Keratinocyte (primary cell): ENCODE data around the gene SLC39A5. TPM values are rescaled to one million over a fixed set of nuclear protein-coding genes. Genes with fewer than 3 reads are reported as not detected.
"Not testable (repeated sequence)": the region's sequence is repeated elsewhere in the genome, so short reads cannot be mapped to it uniquely, and the experiment has no call there.

Experiments
- DNase-seq: peaks from one replicate; pipeline ENCODE4 v3.0.0-alpha.2; 2011; ENCODE audit warnings: low read depth, missing footprints, low spot score
- FAIRE-seq: peaks from 2 replicates; lab custom pipeline; 2011; peaks lifted over from hg19 to GRCh38; lab: Jason Lieb, UNC
- H2AFZ ChIP-seq: 2 replicates; pipeline ENCODE4 v1.6.0; 2012; ENCODE audit warnings: low read length, control low read depth, inconsistent platforms; ENCODE audit not compliant: control insufficient read depth
- H3K27ac ChIP-seq: 2 replicates; pipeline ENCODE4 v1.5.1; 2011; ENCODE audit warnings: low read length; ENCODE audit not compliant: control insufficient read depth, insufficient read depth
- H3K27me3 ChIP-seq: 3 replicates; pipeline ENCODE4 v1.6.0; 2011; ENCODE audit warnings: low read length; ENCODE audit not compliant: control insufficient read depth, insufficient read depth; ENCODE audit errors: extremely low read depth
- H3K36me3 ChIP-seq, 2 experiments: 2 replicates in 1 of 2; 3 replicates in 1 of 2; pipeline ENCODE4 v1.5.1; 2011; ENCODE audit warnings: low read length in 2 of 2, mild to moderate bottlenecking in 1 of 2; ENCODE audit not compliant: control insufficient read depth in 2 of 2, insufficient read depth in 2 of 2; ENCODE audit errors: extremely low read depth in 1 of 2
- H3K4me1 ChIP-seq: 3 replicates; pipeline ENCODE4 v1.5.1; 2011; ENCODE audit warnings: low read length; ENCODE audit not compliant: control insufficient read depth, insufficient read depth; ENCODE audit errors: extremely low read depth
- H3K4me2 ChIP-seq: 3 replicates; pipeline ENCODE4 v1.6.0; 2011; ENCODE audit warnings: low read depth, low read length; ENCODE audit not compliant: control insufficient read depth, insufficient read depth; ENCODE audit errors: extremely low read depth
- H3K4me3 ChIP-seq, 3 experiments: fragments of 200-600 bp in 1 of 3; sonication (generic) in 1 of 3; 2 replicates in 2 of 3; 3 replicates in 1 of 3; pipeline ENCODE4 v1.5.1; 2011 to 2016; ENCODE audit warnings: low read length in 3 of 3, mild to moderate bottlenecking in 3 of 3, control low read depth in 2 of 3, inconsistent platforms in 1 of 3, low read depth in 1 of 3, mixed read lengths in 1 of 3, mixed run types in 1 of 3, moderate library complexity in 1 of 3; ENCODE audit not compliant: control insufficient read depth in 2 of 3, insufficient read depth in 2 of 3; ENCODE audit errors: extremely low read depth in 1 of 3
- H3K79me2 ChIP-seq: 2 replicates; pipeline ENCODE4 v1.6.0; 2012; ENCODE audit warnings: low read length; ENCODE audit not compliant: control insufficient read depth, insufficient read depth
- H3K9ac ChIP-seq: 3 replicates; pipeline ENCODE4 v1.6.0; 2011; ENCODE audit warnings: low read length; ENCODE audit not compliant: control insufficient read depth, insufficient read depth; ENCODE audit errors: extremely low read depth
- H3K9me1 ChIP-seq: 3 replicates; pipeline ENCODE4 v1.6.0; 2011; ENCODE audit warnings: low read length; ENCODE audit not compliant: control insufficient read depth, insufficient read depth; ENCODE audit errors: extremely low read depth
- H3K9me3 ChIP-seq: 2 replicates; pipeline ENCODE4 v1.5.1; 2012; ENCODE audit warnings: low read depth, low read length; ENCODE audit not compliant: control insufficient read depth
- H4K20me1 ChIP-seq: 3 replicates; pipeline ENCODE4 v1.6.0; 2011; ENCODE audit warnings: low read length; ENCODE audit not compliant: control insufficient read depth, insufficient read depth; ENCODE audit errors: extremely low read depth
- CTCF ChIP-seq, 3 experiments: IDR thresholded peaks in 1 of 3; conservative IDR thresholded peaks in 1 of 3; optimal IDR thresholded peaks in 1 of 3; 2 replicates in 2 of 3; 3 replicates in 1 of 3; pipeline versions ENCODE3 to v1.5.1; 2011; ENCODE audit warnings: low read length in 3 of 3, mild to moderate bottlenecking in 3 of 3, moderate library complexity in 2 of 3, control low read depth in 1 of 3, inconsistent platforms in 1 of 3; ENCODE audit not compliant: insufficient read depth in 2 of 3; ENCODE audit errors: extremely low read depth in 1 of 3
- EZH2 ChIP-seq: IDR thresholded peaks from one replicate; pipeline ENCODE4 v1.6.1; 2012; ENCODE audit warnings: inconsistent platforms, mild to moderate bottlenecking, low read length, moderate library complexity
- dilution Hi-C: fragments of 300-500 bp; cut with MboI; formaldehyde crosslinking; loops from one replicate; pipeline ENCODE4 v1.7.0; 2020; ENCODE audit warnings: low sequenced_read_pairs; ENCODE audit not compliant: extremely low pct_ligation_motif_present
- polyA plus RNA-seq, 5 experiments: library from polyadenylated mRNA; depleted of rRNA in 3 of 5; stranded (reverse) in 3 of 5; stranded (forward) in 1 of 5; unstranded in 1 of 5; fragments of >200 nt; gene quantifications; 1 replicate in 1 of 5; 2 replicates in 3 of 5; 3 replicates in 1 of 5; pipeline versions ENCODE4 v1.2.1 to v1.2.3, GENCODE V29; 2011 to 2012; ENCODE audit warnings: missing spikeins in 2 of 5, low read depth in 1 of 5, low replicate concordance in 1 of 5

SLC39A5 gene
- polyA plus RNA-seq, 1 donor (not counting 4 experiments of a cell fraction or from before 2014, with no cell fraction given), result not detected

GRCh38 chr12:56282030-56282429, 52.2 kb downstream of the SLC39A5 start:
- Histone ChIP-seq H3K27me3 (no peaks in the 10 kb centered on the region), H3K4me1 (no peaks in the 10 kb centered on the region), H3K79me2 (peaks cover 3% of the 10 kb centered on the region), H3K4me2 (no peak overlapping the region), H3K27ac (no peak overlapping the region), H3K4me3 (no peak overlapping the region), H3K9me1 (no peaks in the 10 kb centered on the region), H3K36me3 (peaks cover 29 to 45% of the 10 kb centered on the region in 2 experiments), H4K20me1 (no peaks in the 10 kb centered on the region), H3K9ac (no peak overlapping the region), H3K9me3 (no peaks in the 10 kb centered on the region), H2AFZ (no peak overlapping the region)
- dilution Hi-C loops, result no loop called here
- no peak for TF ChIP-seq CTCF (optimal IDR thresholded peaks at IDR 0.05 in 1 of 3, IDR thresholded peaks at IDR 0.05 in 1 of 3, conservative IDR thresholded peaks at IDR 0.05 in 1 of 3; ENCODE audit: extremely low read depth in 1 of 3, insufficient read depth in 2 of 3, low read length in 3 of 3)
- DNase-seq (no peak), FAIRE-seq (no peak)

- Histone ChIP-seq H3K36me3 (peaks cover 29 to 42% of the 10 kb centered on the region in 2 experiments), H3K79me2 (peaks cover 3% of the 10 kb centered on the region), H3K4me1 (no peaks in the 10 kb centered on the region), H3K9me1 (no peaks in the 10 kb centered on the region), H4K20me1 (no peaks in the 10 kb centered on the region), H3K9me3 (no peaks in the 10 kb centered on the region), H3K27ac (no peak overlapping the region), H2AFZ (no peak overlapping the region), H3K4me3 (no peak overlapping the region), H3K9ac (no peak overlapping the region), H3K4me2 (no peak overlapping the region), H3K27me3 (no peaks in the 10 kb centered on the region)
- dilution Hi-C loops, result no loop called here
- FAIRE-seq, result no peak
- DNase-seq, result no peak
- TF ChIP-seq CTCF (optimal IDR thresholded peaks at IDR 0.05 in 1 of 3, IDR thresholded peaks at IDR 0.05 in 1 of 3, conservative IDR thresholded peaks at IDR 0.05 in 1 of 3; ENCODE audit: extremely low read depth in 1 of 3, insufficient read depth in 2 of 3, low read length in 3 of 3) (no peak), EZH2 (no peak)
Measured at GRCh38 chr12:56282579-56282978, 52.7 kb downstream of the SLC39A5 start.

- H2AFZ ChIP-seq, H3K9me3 ChIP-seq, H3K4me3 ChIP-seq, H3K4me1 ChIP-seq, FAIRE-seq, H4K20me1 ChIP-seq, DNase-seq, H3K9me1 ChIP-seq, dilution Hi-C loops, H3K27me3 ChIP-seq, H3K4me2 ChIP-seq, H3K9ac ChIP-seq, H3K27ac ChIP-seq: not testable (repeated sequence)
- Histone ChIP-seq H3K36me3 (peaks cover 22 to 43% of the 10 kb centered on the region in 2 experiments), H3K79me2 (peaks cover 18% of the 10 kb centered on the region)
Measured at GRCh38 chr12:56284263-56284662, 54.4 kb downstream of the SLC39A5 start.
